ENCODE data around the gene LPP.
"Not testable (repeated sequence)": the region's sequence is repeated elsewhere in the genome, so short reads cannot be mapped to it uniquely, and the experiment has no call there.

Gene LPP

GRCh38 chr3:188577539-188577938 is 423.6 kb downstream of the LPP start:
- no peak for DNase-seq

- no peak for DNase-seq
Observed at GRCh38 chr3:188578576-188579363, 424.8 kb downstream of the LPP start.

- no peak for DNase-seq
Observed at GRCh38 chr3:188580223-188580622, 426.3 kb downstream of the LPP start.

GRCh38 chr3:188580659-188581058 is 426.7 kb downstream of the LPP start:
- DNase-seq, result no peak

- no peak for DNase-seq
Observed at GRCh38 chr3:188581365-188581764, 427.4 kb downstream of the LPP start.

- no peak for DNase-seq
Observed at GRCh38 chr3:188581792-188582191, 427.8 kb downstream of the LPP start.

GRCh38 chr3:188583341-188584161 is 429.6 kb downstream of the LPP start:
- no peak for DNase-seq

- DNase-seq, result no peak
Observed at GRCh38 chr3:188584162-188584529, 430.2 kb downstream of the LPP start.

GRCh38 chr3:188584958-188585689 is 431.2 kb downstream of the LPP start:
- no peak for DNase-seq

- DNase-seq, result no peak
Observed at GRCh38 chr3:188589071-188589470, 435.1 kb downstream of the LPP start.

- no peak for DNase-seq
Observed at GRCh38 chr3:188589771-188590170, 435.8 kb downstream of the LPP start.

GRCh38 chr3:188590557-188590956 is 436.6 kb downstream of the LPP start:
- no peak for DNase-seq

- no peak for DNase-seq
Observed at GRCh38 chr3:188594139-188594538, 440.2 kb downstream of the LPP start.

- DNase-seq, result no peak
Observed at GRCh38 chr3:188595890-188596376, 442.0 kb downstream of the LPP start.

- no peak for DNase-seq
Observed at GRCh38 chr3:188598894-188599293, 444.9 kb downstream of the LPP start.

GRCh38 chr3:188602111-188602510 is 448.2 kb downstream of the LPP start:
- DNase-seq, result no peak

- no peak for DNase-seq
Observed at GRCh38 chr3:188602620-188603019, 448.7 kb downstream of the LPP start.

- no peak for DNase-seq
Observed at GRCh38 chr3:188604651-188605050, 450.7 kb downstream of the LPP start.

GRCh38 chr3:188605231-188605630 is 451.3 kb downstream of the LPP start:
- DNase-seq, result no peak

GRCh38 chr3:188605905-188606304 is 451.9 kb downstream of the LPP start:
- DNase-seq, result no peak

- DNase-seq, result no peak
Observed at GRCh38 chr3:188607805-188608315, 453.9 kb downstream of the LPP start.

- no peak for DNase-seq
Observed at GRCh38 chr3:188608401-188608800, 454.4 kb downstream of the LPP start.

- not testable (repeated sequence) for DNase-seq
Observed at GRCh38 chr3:188613721-188614120, 459.8 kb downstream of the LPP start.
